ENCODE measurements around the gene CZIB.
A peak's percentile ranks its signal among the peaks of the same experiment; 100 is the strongest.

The CZIB gene

DNA sequence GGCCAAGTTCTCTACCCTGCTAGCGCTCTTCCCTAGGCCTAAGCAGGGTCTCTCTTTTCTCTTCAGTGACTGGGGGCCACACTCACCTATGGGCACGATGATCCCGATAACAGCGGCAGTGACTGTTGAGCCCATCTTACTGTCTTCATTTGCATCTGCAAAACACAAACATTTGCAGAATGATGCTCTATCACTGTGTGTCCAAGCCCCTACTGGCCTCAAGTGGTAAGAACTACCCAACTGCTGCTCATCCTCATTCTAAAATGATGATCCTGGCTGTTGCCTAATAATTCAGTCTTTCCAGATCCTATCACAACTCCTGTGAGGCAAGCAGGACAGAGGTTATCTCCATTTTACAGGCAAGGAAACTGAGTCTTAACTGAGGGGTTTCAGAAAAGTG lies 34.6 kb upstream of the CZIB start:
- no peak for DNase-seq (ENCODE audit: low read depth)
- no peak overlapping the region for H3K4me3 ChIP-seq (ENCODE audit: control insufficient read depth, low read depth, low read length)
- TF ChIP-seq, protein P1, sequence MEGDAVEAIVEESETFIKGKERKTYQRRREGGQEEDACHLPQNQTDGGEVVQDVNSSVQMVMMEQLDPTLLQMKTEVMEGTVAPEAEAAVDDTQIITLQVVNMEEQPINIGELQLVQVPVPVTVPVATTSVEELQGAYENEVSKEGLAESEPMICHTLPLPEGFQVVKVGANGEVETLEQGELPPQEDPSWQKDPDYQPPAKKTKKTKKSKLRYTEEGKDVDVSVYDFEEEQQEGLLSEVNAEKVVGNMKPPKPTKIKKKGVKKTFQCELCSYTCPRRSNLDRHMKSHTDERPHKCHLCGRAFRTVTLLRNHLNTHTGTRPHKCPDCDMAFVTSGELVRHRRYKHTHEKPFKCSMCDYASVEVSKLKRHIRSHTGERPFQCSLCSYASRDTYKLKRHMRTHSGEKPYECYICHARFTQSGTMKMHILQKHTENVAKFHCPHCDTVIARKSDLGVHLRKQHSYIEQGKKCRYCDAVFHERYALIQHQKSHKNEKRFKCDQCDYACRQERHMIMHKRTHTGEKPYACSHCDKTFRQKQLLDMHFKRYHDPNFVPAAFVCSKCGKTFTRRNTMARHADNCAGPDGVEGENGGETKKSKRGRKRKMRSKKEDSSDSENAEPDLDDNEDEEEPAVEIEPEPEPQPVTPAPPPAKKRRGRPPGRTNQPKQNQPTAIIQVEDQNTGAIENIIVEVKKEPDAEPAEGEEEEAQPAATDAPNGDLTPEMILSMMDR (IDR thresholded peaks at IDR 0.05; ENCODE audit: control insufficient read depth, insufficient read depth, low read depth, low read length, missing control alignments) = peak; percentile 3

DNA sequence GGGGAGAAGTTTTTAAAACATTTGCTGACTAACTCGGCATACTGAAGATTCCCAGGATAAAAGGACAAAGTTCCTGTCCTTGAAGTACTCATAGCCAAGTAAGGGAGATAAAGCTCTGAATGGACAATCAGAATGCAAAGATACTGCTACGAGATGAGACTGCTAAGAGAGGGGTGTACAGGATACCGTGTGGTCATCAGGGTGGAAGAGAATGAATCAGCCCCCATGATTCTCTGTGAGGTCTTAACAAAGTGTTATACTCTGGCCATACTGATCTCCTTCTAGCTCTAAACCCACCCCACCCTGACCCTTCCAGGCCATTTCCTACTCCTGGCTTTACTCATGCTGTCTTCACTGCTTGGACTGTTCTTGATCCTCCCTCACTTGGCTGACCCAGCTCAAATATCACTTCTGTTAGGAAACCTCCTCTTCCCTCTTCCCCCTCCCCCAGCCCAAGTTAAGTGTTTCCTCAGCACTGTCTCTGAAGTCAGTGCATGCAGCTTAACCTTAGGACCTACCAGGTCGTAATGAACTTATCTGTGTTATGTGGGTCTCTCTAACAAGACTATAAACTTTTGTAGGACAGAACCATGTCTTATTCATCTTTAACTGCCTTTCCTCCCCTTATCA lies 33.7 kb upstream of the CZIB start:
- H3K4me3 ChIP-seq (ENCODE audit: control insufficient read depth, low read depth, low read length) = no peak overlapping the region
- DNase-seq (ENCODE audit: low read depth) = no peak
- TF ChIP-seq, protein P1 (IDR thresholded peaks at IDR 0.05; ENCODE audit: control insufficient read depth, insufficient read depth, low read depth, low read length, missing control alignments) = no peak

DNA sequence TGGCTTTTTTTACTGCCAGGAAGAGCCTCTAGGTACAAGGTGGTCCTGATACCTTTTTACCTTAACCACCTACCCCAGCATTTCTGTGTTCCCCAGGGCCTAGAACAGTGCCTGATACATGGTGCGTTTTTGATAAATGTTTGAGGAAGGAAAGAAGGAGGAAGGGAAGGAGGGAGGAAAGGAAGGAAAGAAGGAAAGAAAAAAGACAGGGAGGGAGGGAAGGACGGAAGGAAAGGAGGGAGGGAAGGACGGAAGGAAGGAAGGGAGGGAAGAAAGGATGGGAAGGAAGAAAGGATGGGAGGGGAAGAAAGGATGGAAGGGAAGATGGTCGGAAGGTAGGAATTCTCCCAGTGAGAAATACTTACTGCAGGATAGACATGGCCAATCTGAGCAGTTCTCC lies 29.9 kb upstream of the CZIB start:
- H3K4me3 ChIP-seq (ENCODE audit: control insufficient read depth, low read depth, low read length) = no peak overlapping the region
- DNase-seq (ENCODE audit: low read depth) = no peak
- TF ChIP-seq, protein P1 (IDR thresholded peaks at IDR 0.05; ENCODE audit: control insufficient read depth, insufficient read depth, low read depth, low read length, missing control alignments) = no peak

DNA sequence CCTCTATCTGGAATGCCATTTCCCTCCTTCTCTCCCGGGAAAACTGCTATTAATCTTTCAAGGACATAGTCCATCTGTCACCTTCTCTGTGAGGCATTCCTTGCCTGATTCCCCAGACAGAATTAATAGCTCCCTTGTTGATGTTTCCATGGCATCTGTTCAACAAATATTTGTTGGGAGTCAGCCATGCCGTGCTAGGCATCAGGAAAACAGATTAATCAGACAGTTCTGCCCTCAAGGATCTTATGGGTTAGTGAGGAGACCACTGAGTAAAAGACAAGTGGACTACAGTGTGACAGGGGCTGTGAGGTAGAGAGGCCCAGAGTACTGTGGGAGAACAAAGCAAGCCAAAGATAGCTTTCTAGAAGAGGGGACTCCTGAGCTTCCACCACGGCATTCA lies 29.3 kb upstream of the CZIB start:
- no peak overlapping the region for H3K4me3 ChIP-seq (ENCODE audit: control insufficient read depth, low read depth, low read length)
- TF ChIP-seq, protein P1 (IDR thresholded peaks at IDR 0.05; ENCODE audit: control insufficient read depth, insufficient read depth, low read depth, low read length, missing control alignments) = no peak
- DNase-seq (ENCODE audit: low read depth) = no peak

DNA sequence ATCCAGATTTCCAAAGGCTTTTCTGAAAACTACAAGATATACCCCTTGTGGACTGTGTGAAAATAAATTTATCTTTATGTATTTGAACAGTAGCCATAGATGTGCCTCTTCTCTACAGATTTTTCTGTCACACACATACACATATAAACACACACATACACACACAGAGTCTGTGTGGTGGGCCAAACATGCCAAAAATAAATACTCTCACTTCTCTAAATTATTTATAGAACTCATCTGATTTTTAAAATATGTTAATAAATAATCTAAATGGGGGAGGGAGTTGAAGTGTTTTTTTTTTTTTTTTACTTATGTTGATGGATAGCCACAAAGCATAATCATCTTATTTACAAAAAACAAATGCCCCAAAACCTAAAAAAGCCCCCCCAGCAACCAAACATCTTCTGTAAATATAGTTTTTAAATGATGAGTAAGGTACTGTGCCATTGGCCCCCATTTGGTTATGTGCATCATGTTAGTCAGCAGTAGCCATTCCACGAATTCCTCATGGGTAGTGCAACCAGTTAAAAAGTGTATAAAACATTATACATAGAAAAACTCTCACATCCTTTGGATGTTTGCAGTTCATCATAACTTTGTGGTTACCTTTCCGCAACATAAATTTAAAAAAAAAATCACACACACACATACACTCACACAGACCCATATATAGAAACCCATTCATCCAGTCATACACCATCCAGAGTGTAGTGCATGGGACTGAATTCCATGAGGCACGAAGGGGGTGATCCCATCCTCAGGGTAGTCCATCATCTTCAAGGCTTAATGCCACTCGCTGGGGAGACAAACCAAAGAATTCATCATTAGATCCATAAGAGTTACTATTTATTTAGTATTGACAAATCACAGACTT lies 26.1 kb upstream of the CZIB start:
- peak; percentile 75 for DNase-seq (ENCODE audit: low read depth)
- H3K4me3 ChIP-seq (ENCODE audit: control insufficient read depth, low read depth, low read length) = no peak overlapping the region
- TF ChIP-seq, protein P1 (IDR thresholded peaks at IDR 0.05; ENCODE audit: control insufficient read depth, insufficient read depth, low read depth, low read length, missing control alignments) = no peak

DNA sequence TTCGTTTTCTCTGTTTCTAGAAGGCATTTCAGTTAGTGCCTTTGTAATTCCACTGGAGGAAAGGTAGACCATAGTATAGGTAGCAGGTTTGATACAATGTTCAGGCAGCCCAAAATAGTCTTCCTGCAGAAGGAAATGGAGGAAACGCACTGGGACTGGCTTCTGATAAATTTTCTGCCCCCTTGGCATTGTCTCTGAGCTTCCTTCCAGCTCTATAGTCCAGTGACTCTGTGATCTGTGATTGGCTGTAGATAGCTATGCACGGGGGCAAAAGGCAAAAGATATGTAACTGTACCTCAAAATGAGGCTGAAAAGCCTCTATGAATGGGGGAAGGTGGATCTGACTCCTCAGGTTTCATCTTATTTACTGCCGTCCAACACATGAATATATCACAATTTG lies 23.7 kb upstream of the CZIB start:
- H3K4me3 ChIP-seq (ENCODE audit: control insufficient read depth, low read depth, low read length) = no peak overlapping the region
- no peak for DNase-seq (ENCODE audit: low read depth)
- TF ChIP-seq, protein P1 (IDR thresholded peaks at IDR 0.05; ENCODE audit: control insufficient read depth, insufficient read depth, low read depth, low read length, missing control alignments) = no peak

Data from AG09309 (cell line).